Natural killer cell (primary cell): Measurements from ENCODE around the gene ELF5. TPM values are rescaled to one million over a fixed set of nuclear protein-coding genes. Genes with fewer than 3 reads are reported as not detected.

Source experiments
- ATAC-seq, 3 donors: fragments of 150-1000 bp in 2 of 3; fragments of 200-7000 bp in 1 of 3; cut with Tn5 transposase; 1 replicate in 1 of 3; 2 replicates in 2 of 3; pipeline ENCODE4 v1.10.0; 2021; ENCODE audit warnings: mild to moderate bottlenecking in 2 of 3, moderate library complexity in 2 of 3
- DNase-seq, 2 donors: peaks; one replicate each; pipeline versions ENCODE4 v3.0.0 to v3.0.0-alpha.2; 2013 to 2021; ENCODE audit warnings: mixed read lengths in 1 of 2
- H3K27ac ChIP-seq: one replicate; pipeline ENCODE4 v1.5.1; 2013; ENCODE audit warnings: mild to moderate bottlenecking, low read length
- H3K27me3 ChIP-seq: one replicate; pipeline ENCODE4 v1.6.1; 2013; ENCODE audit warnings: low read length; ENCODE audit not compliant: control insufficient read depth, insufficient read depth
- H3K36me3 ChIP-seq: one replicate; pipeline ENCODE4 v1.6.1; 2013; ENCODE audit warnings: low read length; ENCODE audit not compliant: control insufficient read depth, insufficient read depth
- H3K4me1 ChIP-seq: one replicate; pipeline ENCODE4 v1.6.1; 2013; ENCODE audit warnings: low read length; ENCODE audit not compliant: control insufficient read depth, insufficient read depth
- H3K4me3 ChIP-seq: one replicate; pipeline ENCODE4 v1.5.1; 2013; ENCODE audit warnings: low read length
- H3K9me3 ChIP-seq: one replicate; pipeline ENCODE4 v1.6.1; 2013; ENCODE audit warnings: low read length; ENCODE audit not compliant: control insufficient read depth, insufficient read depth
- H3K27ac Mint-ChIP-seq, 2 donors: one replicate each; pipeline ENCODE4 v1.8.0; 2022; ENCODE audit warnings: mild to moderate bottlenecking in 2 of 2, mixed read lengths in 2 of 2, moderate library complexity in 1 of 2
- H3K27me3 Mint-ChIP-seq, 2 donors: one replicate each; pipeline ENCODE4 v1.8.0; 2022; ENCODE audit warnings: low read depth in 2 of 2, mixed read lengths in 2 of 2
- H3K36me3 Mint-ChIP-seq: one replicate; pipeline ENCODE4 v1.8.0; 2022; ENCODE audit warnings: mixed read lengths
- H3K4me1 Mint-ChIP-seq, 2 donors: one replicate each; pipeline ENCODE4 v1.8.0; 2022; ENCODE audit warnings: mixed read lengths in 2 of 2
- H3K4me3 Mint-ChIP-seq: one replicate; pipeline ENCODE4 v1.8.0; 2022; ENCODE audit warnings: mild to moderate bottlenecking, moderate library complexity, mixed read lengths
- H3K9me3 Mint-ChIP-seq, 2 donors: one replicate each; pipeline ENCODE4 v1.8.0; 2022; ENCODE audit warnings: mixed read lengths in 2 of 2
- WGBS: methylation state at CpG from one replicate; pipeline ENCODE4 v1.1.7; 2013; ENCODE audit warnings: missing lambda C conversion rate; ENCODE audit not compliant: insufficient coverage; 5-methylcytosine and 5-hydroxymethylcytosine counted together
- intact Hi-C: fragments of 100-400 bp; cut with micrococcal nuclease; formaldehyde crosslinking; loops from one replicate; pipeline ENCODE4 v1.14.2; 2022
- total RNA-seq, 4 donors: library from RNA; stranded (reverse); fragments of 120-200 nt in 1 of 4; gene quantifications; one replicate each; pipeline versions ENCODE4 v1.2.3 to v1.2.4, GENCODE V29; 2013 to 2022
- TF ChIP-seq, protein P1 (sequence below): fragments of 200-600 bp; IDR thresholded peaks from one replicate; pipeline ENCODE4 v1.8.0; 2022; ENCODE audit warnings: antibody characterized with exemption

Gene ELF5
- total RNA-seq, 3 donors from 2014 or later (not counting 1 experiment from before 2014, with no cell fraction given), result not detected

DNA sequence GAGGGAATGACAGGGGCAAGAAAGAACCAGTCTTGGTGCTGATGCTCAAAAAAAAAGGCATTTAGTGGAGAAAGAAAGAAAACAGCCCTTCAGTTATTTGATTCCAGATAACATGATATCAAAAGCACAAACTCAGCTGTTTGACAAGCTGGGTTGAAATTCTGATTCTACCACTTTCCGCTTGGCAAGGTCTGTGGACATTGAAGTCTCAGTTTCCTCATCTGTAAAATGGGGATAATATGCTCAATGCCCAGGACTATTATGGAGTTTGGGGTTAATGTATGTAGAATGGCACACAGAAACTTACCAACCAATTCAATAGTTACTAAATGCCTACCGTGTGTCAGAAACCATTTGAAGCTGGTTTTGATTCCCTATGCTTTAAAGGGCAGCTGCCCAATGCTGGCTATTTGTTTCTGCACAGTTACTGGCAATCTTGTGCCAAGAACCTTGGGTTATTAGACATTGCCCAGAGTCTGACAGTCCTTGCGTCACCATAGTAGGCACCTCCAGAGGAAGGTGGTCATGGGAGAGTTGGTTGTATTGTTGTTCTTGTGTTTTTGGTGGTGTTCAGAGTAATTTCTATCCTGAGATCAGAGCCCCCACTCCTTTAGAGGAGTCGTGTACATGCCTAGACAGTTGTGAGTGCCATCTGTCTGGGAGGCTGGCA is 19.5 kb downstream of the ELF5 start:
- no peaks in the 10 kb centered on the region for H3K9me3 ChIP-seq
- ATAC-seq, result no peak
- Mint-ChIP-seq H3K27me3 (peaks cover 3 to 10% of the 10 kb centered on the region in 2 donors), H3K4me3 (no peak overlapping the region), H3K27ac (no peak overlapping the region), H3K36me3 (no peaks in the 10 kb centered on the region), H3K9me3 (no peaks in the 10 kb centered on the region), H3K4me1 (no peaks in the 10 kb centered on the region)
- no peak for DNase-seq
- H3K27ac ChIP-seq, result no peak overlapping the region
- TF ChIP-seq, protein P1, sequence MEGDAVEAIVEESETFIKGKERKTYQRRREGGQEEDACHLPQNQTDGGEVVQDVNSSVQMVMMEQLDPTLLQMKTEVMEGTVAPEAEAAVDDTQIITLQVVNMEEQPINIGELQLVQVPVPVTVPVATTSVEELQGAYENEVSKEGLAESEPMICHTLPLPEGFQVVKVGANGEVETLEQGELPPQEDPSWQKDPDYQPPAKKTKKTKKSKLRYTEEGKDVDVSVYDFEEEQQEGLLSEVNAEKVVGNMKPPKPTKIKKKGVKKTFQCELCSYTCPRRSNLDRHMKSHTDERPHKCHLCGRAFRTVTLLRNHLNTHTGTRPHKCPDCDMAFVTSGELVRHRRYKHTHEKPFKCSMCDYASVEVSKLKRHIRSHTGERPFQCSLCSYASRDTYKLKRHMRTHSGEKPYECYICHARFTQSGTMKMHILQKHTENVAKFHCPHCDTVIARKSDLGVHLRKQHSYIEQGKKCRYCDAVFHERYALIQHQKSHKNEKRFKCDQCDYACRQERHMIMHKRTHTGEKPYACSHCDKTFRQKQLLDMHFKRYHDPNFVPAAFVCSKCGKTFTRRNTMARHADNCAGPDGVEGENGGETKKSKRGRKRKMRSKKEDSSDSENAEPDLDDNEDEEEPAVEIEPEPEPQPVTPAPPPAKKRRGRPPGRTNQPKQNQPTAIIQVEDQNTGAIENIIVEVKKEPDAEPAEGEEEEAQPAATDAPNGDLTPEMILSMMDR, result no peak
- H3K4me1 ChIP-seq, result no peaks in the 10 kb centered on the region
- WGBS, result 80% methylated on average over 4 of the region's 4 CpGs
- intact Hi-C loops, result loop anchor here (1.0 to 2.0 kb wide), 3 partner anchors 320 to 686 kb away; no protein-coding TSS in a partner anchor
- no peaks in the 10 kb centered on the region for H3K27me3 ChIP-seq
- no peaks in the 10 kb centered on the region for H3K36me3 ChIP-seq
- no peak overlapping the region for H3K4me3 ChIP-seq

DNA sequence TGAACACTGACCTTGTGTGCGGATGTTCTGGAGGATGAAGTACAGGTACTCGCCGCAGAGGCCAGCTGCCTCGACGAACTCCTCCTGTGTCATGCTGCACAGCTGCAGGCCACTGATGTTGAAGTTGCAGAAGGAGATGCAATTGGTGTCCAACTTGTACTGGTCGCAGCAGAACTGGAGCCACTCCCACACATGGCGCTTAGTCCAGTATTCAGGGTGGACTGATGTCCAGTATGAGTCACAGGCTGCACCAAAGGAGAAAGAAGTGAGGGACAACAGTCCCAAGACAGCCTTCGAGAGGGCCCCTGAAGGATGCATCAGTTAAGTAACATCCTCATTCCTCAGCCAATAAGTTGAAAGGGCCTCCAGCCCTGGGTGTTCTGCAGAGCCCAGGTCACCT is 20.1 kb downstream of the ELF5 start:
- Histone ChIP-seq H3K27me3 (no peaks in the 10 kb centered on the region), H3K27ac (no peak overlapping the region), H3K4me1 (no peaks in the 10 kb centered on the region), H3K4me3 (no peak overlapping the region), H3K9me3 (no peaks in the 10 kb centered on the region), H3K36me3 (no peaks in the 10 kb centered on the region)
- ATAC-seq (no peak), DNase-seq (no peak)
- Mint-ChIP-seq H3K27ac (no peak overlapping the region), H3K36me3 (no peaks in the 10 kb centered on the region), H3K4me1 (no peaks in the 10 kb centered on the region), H3K27me3 (peaks cover 3 to 10% of the 10 kb centered on the region in 2 donors), H3K9me3 (no peaks in the 10 kb centered on the region), H3K4me3 (no peak overlapping the region)
- WGBS, result 85% methylated on average over 8 of the region's 8 CpGs
- TF ChIP-seq, protein P1, result no peak
- intact Hi-C loops, result loop anchor here (1.0 to 2.0 kb wide), 3 partner anchors 319 to 685 kb away; no protein-coding TSS in a partner anchor

DNA sequence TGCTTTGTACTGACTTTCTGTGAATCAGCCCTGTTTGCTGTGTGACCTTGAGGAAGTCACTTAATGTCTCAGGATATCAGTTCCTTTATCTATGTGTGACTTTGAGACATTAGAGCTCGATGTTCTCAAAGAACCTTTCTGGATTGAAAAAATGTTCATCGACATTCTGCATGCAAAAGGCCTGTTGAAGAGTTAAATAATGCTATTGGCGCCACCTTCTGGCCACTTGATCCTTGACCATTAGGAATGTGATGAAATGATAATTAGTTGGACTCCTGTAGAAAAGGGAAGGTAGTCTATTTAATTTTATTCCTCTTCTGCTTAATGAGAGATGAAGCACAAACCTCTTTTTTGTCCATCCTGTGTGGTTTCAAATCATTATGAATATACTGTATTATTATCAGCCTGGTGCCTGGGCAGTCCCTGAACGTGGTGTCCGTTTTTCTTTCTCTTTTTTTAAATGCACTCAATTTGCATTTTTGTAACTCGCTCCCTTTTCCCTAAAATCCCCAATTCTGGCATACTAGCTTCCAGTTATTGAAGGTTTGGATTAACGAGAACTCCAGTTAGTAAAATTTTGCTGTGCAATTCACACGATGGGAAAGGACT is 20.7 kb downstream of the ELF5 start:
- ATAC-seq (peak in 1 of 3 donors; percentile 47), DNase-seq (peak in 1 of 2 donors; percentile 63)
- Mint-ChIP-seq H3K4me3 (no peak overlapping the region), H3K27me3 (peaks cover 3 to 10% of the 10 kb centered on the region in 2 donors), H3K4me1 (no peaks in the 10 kb centered on the region), H3K27ac (no peak overlapping the region), H3K9me3 (no peaks in the 10 kb centered on the region), H3K36me3 (no peaks in the 10 kb centered on the region)
- no peaks in the 10 kb centered on the region for H3K27me3 ChIP-seq
- intact Hi-C loops, result loop anchor here (1.0 to 2.0 kb wide), 3 partner anchors 319 to 685 kb away; no protein-coding TSS in a partner anchor
- no peaks in the 10 kb centered on the region for H3K4me1 ChIP-seq
- H3K9me3 ChIP-seq, result no peaks in the 10 kb centered on the region
- no peak overlapping the region for H3K4me3 ChIP-seq
- WGBS, result 48% methylated on average over 8 of the region's 8 CpGs
- TF ChIP-seq, protein P1, result peak; percentile 71
- H3K36me3 ChIP-seq, result no peaks in the 10 kb centered on the region
- no peak overlapping the region for H3K27ac ChIP-seq
